Uterus (tissue), 2 donors: ENCODE measurements around the gene PTPRR.

ENCODE experiments used
- CTCF ChIP-seq, 4 experiments: fragments of 200-600 bp in 2 of 4; fragments of 450-650 bp in 2 of 4; sonication (generic) in 2 of 4; IDR thresholded peaks; one replicate each; pipeline ENCODE4 v1.5.1; 2016 to 2019; ENCODE audit warnings: antibody characterized with exemption in 4 of 4, mild to moderate bottlenecking in 2 of 4, moderate library complexity in 1 of 4
- POLR2A ChIP-seq, 2 donors: fragments of 450-650 bp; IDR thresholded peaks; one replicate each; pipeline ENCODE4 v1.6.1; 2016; ENCODE audit warnings: antibody characterized with exemption in 2 of 2, mild to moderate bottlenecking in 1 of 2, moderate library complexity in 1 of 2

GRCh38 chr12:70722584-70723343 is 197.8 kb downstream of the PTPRR start:
- TF ChIP-seq POLR2A (IDR thresholded peaks at IDR 0.05): no peak
- TF ChIP-seq CTCF (IDR thresholded peaks at IDR 0.05): no peak
